ENCODE results near the gene PDPN.

Gene PDPN

GRCh38 chr1:13617773-13618172, 34.1 kb downstream of the PDPN start:
- DNase-seq (ENCODE audit: low read depth, low spot score), result no peak

DNA sequence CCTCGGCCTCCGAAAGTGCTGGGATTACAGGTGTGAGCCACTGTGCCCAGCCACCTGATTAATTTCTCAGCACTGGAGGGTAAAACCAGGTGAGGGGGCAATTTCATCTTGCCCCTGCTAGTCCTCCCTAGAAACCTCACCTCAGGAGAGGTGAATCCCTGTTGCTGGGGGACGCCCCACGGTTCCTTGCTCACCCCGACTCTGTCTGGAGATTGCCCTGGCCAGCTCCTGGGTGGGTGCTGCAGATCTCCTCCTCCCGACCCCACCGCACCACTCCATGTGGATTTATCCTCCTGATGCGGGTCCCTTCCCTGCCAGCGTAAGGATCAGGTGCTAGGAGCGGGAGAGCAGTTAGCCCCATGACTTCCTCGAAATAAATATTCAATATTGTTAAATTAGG, 34.9 kb downstream of the PDPN start:
- DNase-seq (ENCODE audit: low read depth, low spot score), result no peak

DNA sequence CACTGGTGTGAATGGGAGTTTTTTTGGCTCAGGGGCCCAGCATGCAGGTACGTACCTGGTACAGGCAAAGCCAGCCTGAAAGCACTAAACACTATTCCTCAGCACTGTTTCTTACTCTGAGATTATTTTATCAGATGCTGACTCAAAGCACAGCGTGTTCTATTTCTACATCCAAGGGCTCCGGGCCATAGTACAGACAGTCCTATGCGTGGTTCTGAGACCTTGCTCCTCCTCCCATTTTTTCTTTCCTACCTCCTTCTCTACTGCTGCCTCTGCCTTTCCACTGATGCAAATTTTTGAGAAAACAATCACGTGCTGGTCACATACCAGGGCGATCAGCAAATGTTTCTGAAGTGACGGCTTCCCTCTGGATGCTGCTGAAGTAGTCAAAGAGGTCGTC, 36.3 kb downstream of the PDPN start:
- DNase-seq (ENCODE audit: low read depth, low spot score), result no peak

- no peak for DNase-seq (ENCODE audit: low read depth, low spot score)
Observed at GRCh38 chr1:13620825-13621224, 37.2 kb downstream of the PDPN start.

- DNase-seq (ENCODE audit: low read depth, low spot score), result no peak
Observed at GRCh38 chr1:13622446-13622845, 38.8 kb downstream of the PDPN start.

DNA sequence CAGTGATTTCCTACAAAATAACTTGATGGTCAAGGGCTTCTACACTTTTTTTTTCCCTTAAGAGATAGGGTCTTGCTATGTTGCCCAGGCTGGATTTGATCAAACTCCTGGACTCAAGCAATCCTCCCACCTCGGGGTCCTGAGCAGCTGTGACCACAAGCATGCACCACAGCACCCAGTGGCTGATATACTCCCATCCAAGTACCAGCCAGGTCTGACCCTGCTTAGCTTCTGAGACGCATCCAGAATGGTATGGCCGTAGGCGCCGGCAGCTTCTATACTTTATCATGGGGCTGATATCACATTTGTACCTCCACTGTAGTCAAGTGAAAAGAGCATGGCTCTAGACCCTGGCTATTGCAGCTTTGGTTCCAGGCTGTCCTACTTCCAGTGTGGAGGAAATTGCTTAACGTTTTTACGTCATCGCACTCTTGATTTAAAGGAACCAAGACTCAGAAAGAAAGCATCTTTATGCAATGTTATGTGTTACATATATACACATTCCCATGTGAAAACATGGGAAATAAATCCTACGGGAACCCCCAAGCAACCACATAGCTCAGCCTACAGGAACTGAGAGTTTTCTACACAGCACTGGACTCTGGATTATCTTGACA, 39.5 kb downstream of the PDPN start:
- DNase-seq (ENCODE audit: low read depth, low spot score), result no peak

GRCh38 chr1:13624526-13624925, 40.9 kb downstream of the PDPN start:
- no peak for DNase-seq (ENCODE audit: low read depth, low spot score)

- DNase-seq (ENCODE audit: low read depth, low spot score), result no peak
Observed at GRCh38 chr1:13627127-13627526, 43.5 kb downstream of the PDPN start.

GRCh38 chr1:13628218-13628617, 44.6 kb downstream of the PDPN start:
- no peak for DNase-seq (ENCODE audit: low read depth, low spot score)

DNA sequence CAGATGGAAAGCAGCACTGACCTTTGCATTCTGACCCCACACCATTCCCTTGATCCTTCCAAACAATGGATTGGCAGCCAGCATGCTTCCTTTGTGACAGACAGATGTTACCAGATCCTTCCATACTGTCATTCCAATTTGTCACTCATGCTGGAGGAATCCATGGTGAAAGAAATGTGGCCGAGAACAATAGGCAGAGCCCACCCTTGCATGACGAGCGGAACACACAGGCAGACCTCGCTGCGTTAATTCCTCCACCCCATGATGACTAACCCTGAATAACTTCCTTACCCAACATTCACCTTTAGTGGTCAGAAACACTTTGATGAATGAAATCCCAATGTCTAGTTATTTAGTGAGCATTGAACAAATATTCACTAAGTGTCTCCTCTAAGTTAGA, 45.1 kb downstream of the PDPN start:
- DNase-seq (ENCODE audit: low read depth, low spot score), result no peak

DNA sequence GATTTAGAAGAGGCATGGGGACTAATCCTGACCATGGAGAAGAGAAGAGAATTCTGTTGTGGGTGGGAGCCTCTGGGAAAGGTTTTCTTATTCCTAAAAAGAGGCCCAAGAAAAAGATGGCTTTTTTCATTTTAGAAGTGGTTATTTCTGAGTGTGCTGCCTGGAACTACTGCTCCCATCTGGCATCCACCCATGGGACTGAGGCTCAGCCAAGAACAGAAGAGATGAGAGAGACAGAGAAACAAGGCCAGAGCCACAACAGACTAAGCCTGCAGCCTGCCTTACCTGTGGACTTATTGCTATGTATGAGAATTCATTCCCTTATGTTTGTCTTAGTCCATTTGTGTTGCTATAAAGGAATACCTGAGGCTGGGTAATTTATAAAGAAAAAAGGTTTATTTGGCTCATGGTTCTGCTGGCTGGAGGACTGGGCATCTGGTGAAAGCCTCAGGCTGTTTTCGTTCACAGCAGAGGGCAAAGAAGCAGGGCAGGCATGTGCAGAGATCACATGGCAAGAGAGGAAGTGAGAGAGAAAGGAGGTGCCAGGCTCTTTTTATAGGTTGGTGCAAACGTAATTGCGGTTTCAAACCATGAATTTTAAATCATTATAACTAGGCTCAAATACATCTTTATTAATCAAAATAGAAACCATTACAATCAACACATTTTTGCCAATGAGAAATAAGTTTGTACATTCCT, 58.8 kb downstream of the PDPN start:
- DNase-seq (ENCODE audit: low read depth, low spot score), result no peak

DNA sequence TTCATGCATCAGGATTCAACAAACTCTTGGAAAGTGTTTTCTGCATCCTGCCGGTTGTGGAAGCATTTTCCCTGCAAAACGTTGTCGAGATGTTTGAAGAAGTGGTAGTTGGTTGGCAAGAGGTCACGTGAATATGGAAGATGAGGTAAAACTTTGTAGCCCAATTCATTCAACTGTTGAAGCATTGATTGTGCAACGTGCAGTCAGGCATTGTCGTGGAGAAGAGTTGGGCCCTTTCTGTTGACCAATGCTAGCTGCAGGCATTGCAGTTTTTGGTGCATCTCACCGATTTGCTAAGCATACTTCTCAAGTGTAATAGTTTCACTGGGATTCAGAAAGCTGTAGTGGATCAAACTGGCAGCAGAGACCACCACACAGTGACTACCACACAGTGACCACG, 59.4 kb downstream of the PDPN start:
- DNase-seq (ENCODE audit: low read depth, low spot score), result no peak

- DNase-seq (ENCODE audit: low read depth, low spot score), result no peak
Observed at GRCh38 chr1:13646521-13646920, 62.9 kb downstream of the PDPN start.

GRCh38 chr1:13651279-13651678, 67.6 kb downstream of the PDPN start:
- no peak for DNase-seq (ENCODE audit: low read depth, low spot score)

- DNase-seq (ENCODE audit: low read depth, low spot score), result no peak
Observed at GRCh38 chr1:13652238-13652637, 68.6 kb downstream of the PDPN start.

DNA sequence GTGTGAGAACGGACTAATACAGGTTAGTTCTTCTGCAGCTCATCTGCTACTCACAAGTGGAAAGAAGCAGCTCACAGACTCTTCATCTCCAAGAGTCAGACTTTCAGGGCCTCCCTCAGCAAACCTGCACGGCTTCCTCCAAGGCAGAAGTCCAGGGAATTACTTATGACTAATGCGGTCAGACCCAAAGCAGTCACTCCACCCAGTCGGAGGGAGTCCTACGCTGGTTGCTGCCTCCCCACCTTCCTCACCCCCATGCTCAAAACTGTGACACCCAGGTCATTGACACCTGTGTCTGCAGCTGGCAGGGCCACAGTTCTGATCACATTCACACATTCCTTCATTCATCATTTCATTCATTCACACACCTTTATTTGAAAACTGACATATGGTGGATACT, 77.9 kb downstream of the PDPN start:
- DNase-seq (ENCODE audit: low read depth, low spot score), result no peak

DNA sequence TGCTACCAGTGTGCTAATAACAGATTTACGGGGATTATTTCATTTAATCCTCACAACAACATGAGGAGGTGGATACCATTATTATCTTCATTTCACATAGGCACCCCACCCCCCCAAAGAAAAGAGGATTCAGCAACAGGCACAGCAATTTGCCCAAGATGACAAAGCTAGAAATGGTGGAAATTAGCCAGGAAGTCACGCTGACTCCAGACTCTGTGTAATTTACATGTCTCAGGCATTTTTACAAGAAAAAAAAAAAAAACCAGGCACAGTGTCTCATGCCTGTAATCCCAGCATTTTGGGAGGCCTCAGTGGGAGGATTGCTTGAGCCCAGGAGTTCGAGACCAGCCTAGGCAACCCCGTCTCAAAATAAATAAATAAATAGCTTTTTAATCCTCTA, 78.9 kb downstream of the PDPN start:
- DNase-seq (ENCODE audit: low read depth, low spot score), result no peak

DNA sequence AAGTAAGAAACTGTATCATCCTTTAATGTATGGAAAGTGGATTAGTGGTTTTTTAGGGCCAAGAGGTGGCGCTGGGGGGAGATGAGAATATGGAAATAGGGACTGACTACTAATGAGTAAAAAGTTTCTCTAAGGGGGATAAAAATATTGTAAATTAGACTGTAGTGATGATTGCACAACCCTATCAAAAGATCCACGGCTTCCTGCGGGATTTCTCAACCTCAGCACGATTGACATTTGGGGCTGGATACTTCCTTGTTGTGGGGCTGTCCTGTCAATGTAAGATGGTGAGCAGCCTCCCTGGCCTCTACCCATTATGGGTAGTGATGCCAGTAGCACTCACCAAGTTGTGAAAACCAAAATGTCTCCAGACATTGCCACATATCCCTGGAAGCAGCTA, 80.3 kb downstream of the PDPN start:
- no peak for DNase-seq (ENCODE audit: low read depth, low spot score)

DNA sequence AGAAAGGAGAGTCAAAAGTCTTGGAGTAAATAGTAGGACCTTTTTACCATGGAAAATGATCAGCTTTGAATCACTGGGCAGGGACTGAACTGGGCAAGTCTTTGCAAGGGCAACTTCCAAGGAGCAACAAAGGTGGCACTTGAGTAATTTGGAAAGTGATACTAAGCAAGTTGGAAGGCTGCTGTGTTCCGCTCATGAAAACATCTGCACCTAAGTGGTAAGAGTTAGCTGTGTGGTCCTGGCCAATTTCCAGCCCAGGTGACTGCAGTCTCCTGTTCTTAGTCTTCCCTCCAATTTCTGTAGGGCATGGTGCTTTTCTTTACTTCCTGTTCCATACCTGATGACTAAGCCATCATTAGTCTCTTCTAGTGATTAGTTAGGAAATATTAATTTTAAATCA, 80.8 kb downstream of the PDPN start:
- DNase-seq (ENCODE audit: low read depth, low spot score), result no peak

GRCh38 chr1:13666317-13666716, 82.7 kb downstream of the PDPN start:
- no peak for DNase-seq (ENCODE audit: low read depth, low spot score)
